Liver (tissue), 9 donors: ENCODE measurements around the gene CAPZB. TPM values are rescaled to one million over a fixed set of nuclear protein-coding genes. Genes with fewer than 3 reads are reported as not detected.

Experiments used
- DNase-seq: peaks from one replicate; pipeline ENCODE4 v3.0.0-alpha.2; 2017; ENCODE audit warnings: low spot score
- H3K27ac ChIP-seq, 2 donors: one replicate each; pipeline ENCODE4 v1.7.0; 2013; ENCODE audit warnings: inconsistent platforms in 2 of 2, low read length in 2 of 2, control low read depth in 1 of 2, low read depth in 1 of 2, mild to moderate bottlenecking in 1 of 2
- H3K27me3 ChIP-seq, 4 donors: one replicate each; pipeline versions ENCODE4 v1.6.1 to v1.7.0; 2013; ENCODE audit warnings: low read length in 3 of 4, inconsistent platforms in 1 of 4, mild to moderate bottlenecking in 1 of 4, moderate library complexity in 1 of 4; ENCODE audit not compliant: control insufficient read depth in 4 of 4, insufficient read depth in 4 of 4
- H3K36me3 ChIP-seq, 4 donors: one replicate each; pipeline versions ENCODE4 v1.6.1 to v1.7.0; 2013; ENCODE audit warnings: low read length in 3 of 4, mild to moderate bottlenecking in 3 of 4, low read depth in 1 of 4, moderate library complexity in 1 of 4; ENCODE audit not compliant: control insufficient read depth in 4 of 4, insufficient read depth in 3 of 4
- H3K4me1 ChIP-seq, 4 donors: one replicate each; pipeline versions ENCODE4 v1.6.1 to v1.7.0; 2013; ENCODE audit warnings: low read length in 3 of 4, mild to moderate bottlenecking in 3 of 4, moderate library complexity in 1 of 4; ENCODE audit not compliant: control insufficient read depth in 4 of 4, insufficient read depth in 4 of 4
- H3K4me3 ChIP-seq, 3 donors: one replicate each; pipeline versions ENCODE4 v1.6.1 to v1.7.0; 2013; ENCODE audit warnings: low read length in 3 of 3, control low read depth in 1 of 3, low read depth in 1 of 3, mild to moderate bottlenecking in 1 of 3
- H3K9ac ChIP-seq, 2 donors: one replicate each; pipeline ENCODE4 v1.7.0; 2013; ENCODE audit warnings: low read length in 2 of 2, mild to moderate bottlenecking in 2 of 2, moderate library complexity in 2 of 2, control low read depth in 1 of 2, low read depth in 1 of 2
- H3K9me3 ChIP-seq, 4 donors: one replicate each; pipeline versions ENCODE4 v1.6.1 to v1.7.0; 2013; ENCODE audit warnings: low read length in 3 of 4; ENCODE audit not compliant: control insufficient read depth in 4 of 4
- EGR1 ChIP-seq, 2 donors: IDR thresholded peaks; 2 replicates each; pipeline ENCODE4 v1.6.1; 2016 to 2018; ENCODE audit warnings: antibody characterized with exemption in 2 of 2, low read depth in 2 of 2
- FOXA1 ChIP-seq: IDR thresholded peaks from 2 replicates; pipeline ENCODE4 v1.6.1; 2016; ENCODE audit warnings: antibody characterized with exemption
- FOXA2 ChIP-seq: IDR thresholded peaks from 2 replicates; pipeline ENCODE4 v1.6.1; 2016; ENCODE audit warnings: antibody characterized with exemption
- GABPA ChIP-seq, 2 donors: IDR thresholded peaks in 1 of 2; conservative IDR thresholded peaks in 1 of 2; 2 replicates each; pipeline ENCODE4 v1.6.1; 2016; ENCODE audit warnings: antibody characterized with exemption in 2 of 2, mild to moderate bottlenecking in 1 of 2, moderate library complexity in 1 of 2
- HNF4A ChIP-seq, 2 donors: conservative IDR thresholded peaks; 2 replicates each; pipeline ENCODE4 v1.6.1; 2016; ENCODE audit warnings: antibody characterized with exemption in 2 of 2, mild to moderate bottlenecking in 2 of 2
- HNF4G ChIP-seq: IDR thresholded peaks from 2 replicates; pipeline ENCODE4 v1.6.1; 2016; ENCODE audit warnings: antibody characterized with exemption
- JUND ChIP-seq, 2 donors: IDR thresholded peaks; 2 replicates each; pipeline ENCODE4 v1.6.1; 2016; ENCODE audit warnings: antibody characterized with exemption in 2 of 2
- NR2F2 ChIP-seq: IDR thresholded peaks from 2 replicates; pipeline ENCODE4 v1.6.1; 2016; ENCODE audit warnings: antibody characterized with exemption
- RAD21 ChIP-seq, 2 donors: IDR thresholded peaks; 2 replicates each; pipeline ENCODE4 v1.6.1; 2016; ENCODE audit warnings: antibody characterized with exemption in 2 of 2, mild to moderate bottlenecking in 2 of 2
- RXRA ChIP-seq, 2 donors: IDR thresholded peaks; 2 replicates each; pipeline ENCODE4 v1.6.1; 2017 to 2018; ENCODE audit warnings: antibody characterized with exemption in 2 of 2, mild to moderate bottlenecking in 1 of 2
- SP1 ChIP-seq: IDR thresholded peaks from 2 replicates; pipeline ENCODE4 v1.6.1; 2018; ENCODE audit warnings: antibody characterized with exemption, mild to moderate bottlenecking
- TAF1 ChIP-seq: conservative IDR thresholded peaks from 2 replicates; pipeline ENCODE4 v1.6.1; 2016; ENCODE audit warnings: antibody characterized with exemption, mild to moderate bottlenecking
- YY1 ChIP-seq: IDR thresholded peaks from 2 replicates; pipeline ENCODE4 v1.6.1; 2016; ENCODE audit warnings: antibody characterized with exemption, mild to moderate bottlenecking
- WGBS: extraction: QIAGEN DNeasy Blood & Tissue Kit; methylation state at CpG from one replicate; pipeline ENCODE4 v1.1.7; 2013; 5-methylcytosine and 5-hydroxymethylcytosine counted together
- polyA plus RNA-seq, 2 donors: library from polyadenylated mRNA; stranded (reverse) in 1 of 2; unstranded in 1 of 2; fragments of 200-250 nt in 1 of 2; fragments of >200 nt in 1 of 2; fragmentation: Nextera tagmentation in 1 of 2; extraction: Ambion mirVana in 1 of 2; gene quantifications; one replicate each; pipeline versions ENCODE4 v1.2.1 to v1.2.3, GENCODE V29; 2013 to 2015
- total RNA-seq, 2 donors: library from RNA; depleted of rRNA; stranded (reverse); fragments of >200 nt; gene quantifications; one replicate each; pipeline ENCODE4 v1.2.3, GENCODE V29; 2014
- TF ChIP-seq, protein P1 (sequence below): IDR thresholded peaks from 2 replicates; pipeline ENCODE4 v1.6.1; 2016; ENCODE audit warnings: antibody characterized with exemption
- TF ChIP-seq, protein P2 (sequence below): fragments of 150-350 bp; IDR thresholded peaks from 2 replicates; pipeline ENCODE4 v1.5.1; 2017; ENCODE audit warnings: improper control_type of control experiment, low read depth, low read length; ENCODE audit not compliant: missing input control
- TF ChIP-seq, protein P3 (sequence below): IDR thresholded peaks from 2 replicates; pipeline ENCODE4 v1.6.1; 2016; ENCODE audit warnings: antibody characterized with exemption
- TF ChIP-seq, protein P4 (sequence below): IDR thresholded peaks from 2 replicates; pipeline ENCODE4 v1.6.1; 2016; ENCODE audit warnings: antibody characterized with exemption
- TF ChIP-seq, protein P5 (sequence below): IDR thresholded peaks from 2 replicates; pipeline ENCODE4 v1.6.1; 2016; ENCODE audit warnings: antibody characterized with exemption, mild to moderate bottlenecking
- donor health status: healthy.
- donor health status: healthy.
- donor health status: healthy.
- donor health status: healthy.
- donor health status: healthy.

CAPZB gene
- total and polyA plus RNA-seq, 4 donors, result 38.3 to 98.9 (median 51.1) TPM

DNA sequence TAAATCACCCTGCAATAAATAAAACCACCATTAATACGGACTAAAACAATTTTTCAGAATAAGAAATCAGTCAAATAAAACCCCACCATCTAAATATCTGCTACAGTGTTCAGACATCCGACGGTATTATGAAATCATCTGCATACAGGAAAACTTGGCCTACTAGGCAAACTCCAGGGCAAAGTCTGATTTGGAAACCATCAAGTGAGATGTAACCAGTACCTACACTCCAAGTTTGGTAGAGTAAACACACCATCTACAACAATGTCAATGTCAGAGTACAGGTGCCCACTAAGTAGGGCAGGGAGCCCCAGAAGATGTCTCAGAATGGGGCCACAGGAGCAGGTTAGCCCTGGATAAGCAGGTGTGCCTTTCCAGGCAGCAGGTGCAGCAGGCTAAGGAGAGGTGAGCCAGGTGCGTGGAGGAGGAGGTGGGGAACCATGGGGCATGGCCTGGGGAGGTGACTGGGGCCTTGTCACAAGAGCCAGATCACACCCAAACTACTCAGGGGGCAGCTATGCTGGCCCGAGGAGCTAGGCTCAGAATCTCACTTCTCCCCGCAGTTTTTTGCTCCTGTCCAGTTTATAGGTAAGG lies 59.6 kb downstream of the CAPZB start:
- Histone ChIP-seq H3K4me3 (no peak overlapping the region), H3K4me1 (peaks cover 18 to 47% (median 38%) of the 10 kb centered on the region in 4 donors), H3K36me3 (no peaks in the 10 kb centered on the region), H3K9ac (no peak overlapping the region), H3K27ac (peak overlapping the region; percentile 57 to 88), H3K27me3 (no peaks in the 10 kb centered on the region), H3K9me3 (no peaks in the 10 kb centered on the region)
- no peak for TF ChIP-seq EGR1 (IDR thresholded peaks at IDR 0.05; ENCODE audit: low read depth in 2 of 2)
- no peak for TF ChIP-seq TAF1
- TF ChIP-seq, protein P1, sequence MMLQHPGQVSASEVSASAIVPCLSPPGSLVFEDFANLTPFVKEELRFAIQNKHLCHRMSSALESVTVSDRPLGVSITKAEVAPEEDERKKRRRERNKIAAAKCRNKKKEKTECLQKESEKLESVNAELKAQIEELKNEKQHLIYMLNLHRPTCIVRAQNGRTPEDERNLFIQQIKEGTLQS, result peak; percentile 58
- peak; percentile 89 for TF ChIP-seq FOXA1
- TF ChIP-seq JUND (IDR thresholded peaks at IDR 0.05), result peak in 1 of 2 donors; percentile 95
- TF ChIP-seq, protein P2, sequence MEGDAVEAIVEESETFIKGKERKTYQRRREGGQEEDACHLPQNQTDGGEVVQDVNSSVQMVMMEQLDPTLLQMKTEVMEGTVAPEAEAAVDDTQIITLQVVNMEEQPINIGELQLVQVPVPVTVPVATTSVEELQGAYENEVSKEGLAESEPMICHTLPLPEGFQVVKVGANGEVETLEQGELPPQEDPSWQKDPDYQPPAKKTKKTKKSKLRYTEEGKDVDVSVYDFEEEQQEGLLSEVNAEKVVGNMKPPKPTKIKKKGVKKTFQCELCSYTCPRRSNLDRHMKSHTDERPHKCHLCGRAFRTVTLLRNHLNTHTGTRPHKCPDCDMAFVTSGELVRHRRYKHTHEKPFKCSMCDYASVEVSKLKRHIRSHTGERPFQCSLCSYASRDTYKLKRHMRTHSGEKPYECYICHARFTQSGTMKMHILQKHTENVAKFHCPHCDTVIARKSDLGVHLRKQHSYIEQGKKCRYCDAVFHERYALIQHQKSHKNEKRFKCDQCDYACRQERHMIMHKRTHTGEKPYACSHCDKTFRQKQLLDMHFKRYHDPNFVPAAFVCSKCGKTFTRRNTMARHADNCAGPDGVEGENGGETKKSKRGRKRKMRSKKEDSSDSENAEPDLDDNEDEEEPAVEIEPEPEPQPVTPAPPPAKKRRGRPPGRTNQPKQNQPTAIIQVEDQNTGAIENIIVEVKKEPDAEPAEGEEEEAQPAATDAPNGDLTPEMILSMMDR, result no peak
- TF ChIP-seq GABPA (IDR thresholded peaks at IDR 0.05 in 1 of 2, conservative IDR thresholded peaks at IDR 0.05 in 1 of 2), result peak in 1 of 2 donors; percentile 45
- TF ChIP-seq SP1, result peak; percentile 90
- TF ChIP-seq RXRA (IDR thresholded peaks at IDR 0.05), result peak; percentile 71 to 87
- TF ChIP-seq, protein P3, sequence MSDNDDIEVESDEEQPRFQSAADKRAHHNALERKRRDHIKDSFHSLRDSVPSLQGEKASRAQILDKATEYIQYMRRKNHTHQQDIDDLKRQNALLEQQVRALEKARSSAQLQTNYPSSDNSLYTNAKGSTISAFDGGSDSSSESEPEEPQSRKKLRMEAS, result peak; percentile 82
- TF ChIP-seq YY1, result peak; percentile 79
- TF ChIP-seq, protein P4, sequence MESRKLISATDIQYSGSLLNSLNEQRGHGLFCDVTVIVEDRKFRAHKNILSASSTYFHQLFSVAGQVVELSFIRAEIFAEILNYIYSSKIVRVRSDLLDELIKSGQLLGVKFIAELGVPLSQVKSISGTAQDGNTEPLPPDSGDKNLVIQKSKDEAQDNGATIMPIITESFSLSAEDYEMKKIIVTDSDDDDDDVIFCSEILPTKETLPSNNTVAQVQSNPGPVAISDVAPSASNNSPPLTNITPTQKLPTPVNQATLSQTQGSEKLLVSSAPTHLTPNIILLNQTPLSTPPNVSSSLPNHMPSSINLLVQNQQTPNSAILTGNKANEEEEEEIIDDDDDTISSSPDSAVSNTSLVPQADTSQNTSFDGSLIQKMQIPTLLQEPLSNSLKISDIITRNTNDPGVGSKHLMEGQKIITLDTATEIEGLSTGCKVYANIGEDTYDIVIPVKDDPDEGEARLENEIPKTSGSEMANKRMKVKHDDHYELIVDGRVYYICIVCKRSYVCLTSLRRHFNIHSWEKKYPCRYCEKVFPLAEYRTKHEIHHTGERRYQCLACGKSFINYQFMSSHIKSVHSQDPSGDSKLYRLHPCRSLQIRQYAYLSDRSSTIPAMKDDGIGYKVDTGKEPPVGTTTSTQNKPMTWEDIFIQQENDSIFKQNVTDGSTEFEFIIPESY, result peak; percentile 72
- peak; percentile 91 for TF ChIP-seq FOXA2
- TF ChIP-seq HNF4G, result peak; percentile 95
- TF ChIP-seq, protein P5, sequence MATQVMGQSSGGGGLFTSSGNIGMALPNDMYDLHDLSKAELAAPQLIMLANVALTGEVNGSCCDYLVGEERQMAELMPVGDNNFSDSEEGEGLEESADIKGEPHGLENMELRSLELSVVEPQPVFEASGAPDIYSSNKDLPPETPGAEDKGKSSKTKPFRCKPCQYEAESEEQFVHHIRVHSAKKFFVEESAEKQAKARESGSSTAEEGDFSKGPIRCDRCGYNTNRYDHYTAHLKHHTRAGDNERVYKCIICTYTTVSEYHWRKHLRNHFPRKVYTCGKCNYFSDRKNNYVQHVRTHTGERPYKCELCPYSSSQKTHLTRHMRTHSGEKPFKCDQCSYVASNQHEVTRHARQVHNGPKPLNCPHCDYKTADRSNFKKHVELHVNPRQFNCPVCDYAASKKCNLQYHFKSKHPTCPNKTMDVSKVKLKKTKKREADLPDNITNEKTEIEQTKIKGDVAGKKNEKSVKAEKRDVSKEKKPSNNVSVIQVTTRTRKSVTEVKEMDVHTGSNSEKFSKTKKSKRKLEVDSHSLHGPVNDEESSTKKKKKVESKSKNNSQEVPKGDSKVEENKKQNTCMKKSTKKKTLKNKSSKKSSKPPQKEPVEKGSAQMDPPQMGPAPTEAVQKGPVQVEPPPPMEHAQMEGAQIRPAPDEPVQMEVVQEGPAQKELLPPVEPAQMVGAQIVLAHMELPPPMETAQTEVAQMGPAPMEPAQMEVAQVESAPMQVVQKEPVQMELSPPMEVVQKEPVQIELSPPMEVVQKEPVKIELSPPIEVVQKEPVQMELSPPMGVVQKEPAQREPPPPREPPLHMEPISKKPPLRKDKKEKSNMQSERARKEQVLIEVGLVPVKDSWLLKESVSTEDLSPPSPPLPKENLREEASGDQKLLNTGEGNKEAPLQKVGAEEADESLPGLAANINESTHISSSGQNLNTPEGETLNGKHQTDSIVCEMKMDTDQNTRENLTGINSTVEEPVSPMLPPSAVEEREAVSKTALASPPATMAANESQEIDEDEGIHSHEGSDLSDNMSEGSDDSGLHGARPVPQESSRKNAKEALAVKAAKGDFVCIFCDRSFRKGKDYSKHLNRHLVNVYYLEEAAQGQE, result no peak
- TF ChIP-seq NR2F2, result no peak
- TF ChIP-seq RAD21 (IDR thresholded peaks at IDR 0.05), result peak; percentile 33 to 49
- peak; percentile 98 to 100 for TF ChIP-seq HNF4A (conservative IDR thresholded peaks at IDR 0.05)
- DNase-seq, result no peak
- WGBS, result 53% methylated on average over 6 of the region's 6 CpGs
